ENCODE data around the gene ENOPH1.

GRCh38 chr4:82381661-82382296 lies 48.6 kb upstream of the ENOPH1 start:
- TF ChIP-seq YY1 (IDR thresholded peaks at IDR 0.05; ENCODE audit: insufficient read depth, insufficient read length) (no peak), SUZ12 (IDR thresholded peaks at IDR 0.05; ENCODE audit: extremely low read depth, insufficient read depth, insufficient read length) (no peak), ZNF274 (IDR thresholded peaks at IDR 0.05; ENCODE audit: low read depth, low read length) (no peak)

Data from NT2/D1 (cell line).